HepG2 (cell line): ENCODE measurements around the gene TNRC18. TPM values are rescaled to one million over a fixed set of nuclear protein-coding genes. Genes with fewer than 3 reads are reported as not detected.

ENCODE experiments used
- BCLAF1 ChIP-seq: fragments of 450-650 bp; IDR thresholded peaks from 2 replicates; pipeline ENCODE4 v1.6.1; 2017; ENCODE audit warnings: mild to moderate bottlenecking
- FOXA3 ChIP-seq: IDR thresholded peaks from 2 replicates; pipeline ENCODE4 v1.6.1; 2016; ENCODE audit warnings: missing genetic modification reagents, missing compliant biosample characterization
- GLI4 ChIP-seq: sonication (generic); formaldehyde crosslinking; IDR thresholded peaks from 2 replicates; pipeline ENCODE4 v1.5.1; 2020; ENCODE audit warnings: missing genetic modification reagents, mild to moderate bottlenecking, moderate library complexity, borderline replicate concordance
- HNRNPK ChIP-seq: fragments of 200-400 bp; formaldehyde crosslinking; IDR thresholded peaks from 2 replicates; pipeline ENCODE4 v1.6.1; 2018; ENCODE audit warnings: low read length, low read depth, moderate library complexity, mild to moderate bottlenecking; ENCODE audit not compliant: poor library complexity, severe bottlenecking
- KLF11 ChIP-seq: IDR thresholded peaks from 2 replicates; pipeline ENCODE4 v1.6.1; 2016; ENCODE audit warnings: missing compliant biosample characterization
- MEIS2 ChIP-seq: sonication (generic); formaldehyde crosslinking; IDR thresholded peaks from 2 replicates; pipeline ENCODE4 v1.9.0; 2021; ENCODE audit warnings: mild to moderate bottlenecking, missing genetic modification reagents
- PATZ1 ChIP-seq: sonication (generic); formaldehyde crosslinking; IDR thresholded peaks from 2 replicates; pipeline ENCODE4 v1.4.0; 2020; ENCODE audit warnings: missing genetic modification reagents
- POLR2AphosphoS2 ChIP-seq: IDR thresholded peaks from 2 replicates; pipeline ENCODE4 v1.6.1; 2011; ENCODE audit warnings: low read depth, low read length, improper control_type of control experiment
- SRSF1 ChIP-seq: fragments of 200-400 bp; formaldehyde crosslinking; optimal IDR thresholded peaks from 2 replicates; pipeline ENCODE3; 2017; ENCODE audit warnings: mild to moderate bottlenecking, low read depth, low read length, moderate library complexity
- U2AF1 ChIP-seq: fragments of 200-400 bp; formaldehyde crosslinking; optimal IDR thresholded peaks from 2 replicates; pipeline ENCODE3; 2017; ENCODE audit warnings: mild to moderate bottlenecking, low read depth, low read length
- ZC3H4 ChIP-seq: sonication (generic); formaldehyde crosslinking; IDR thresholded peaks from 2 replicates; pipeline ENCODE4 v1.4.0; 2020; ENCODE audit warnings: missing genetic modification reagents, borderline replicate concordance
- ZFP37 ChIP-seq: sonication (generic); formaldehyde crosslinking; IDR thresholded peaks from 2 replicates; pipeline ENCODE4 v1.4.0; 2020; ENCODE audit warnings: missing genetic modification reagents, borderline replicate concordance
- ZNF34 ChIP-seq: sonication (generic); formaldehyde crosslinking; IDR thresholded peaks from 2 replicates; pipeline ENCODE4 v1.4.0; 2020; ENCODE audit warnings: mild to moderate bottlenecking, missing genetic modification reagents, borderline replicate concordance
- ZNF747 ChIP-seq: sonication (generic); formaldehyde crosslinking; IDR thresholded peaks from 2 replicates; pipeline ENCODE4 v1.8.1; 2023; ENCODE audit warnings: missing genetic modification reagents, mild to moderate bottlenecking, borderline replicate concordance
- polyA plus RNA-seq, 8 experiments: library from polyadenylated mRNA; depleted of rRNA in 3 of 8; stranded (reverse) in 7 of 8; unstranded in 1 of 8; fragments of >200 nt; fragmentation: Illumina TruSeq in 4 of 8; extraction: Trizol in 4 of 8; gene quantifications; 2 replicates each; pipeline versions ENCODE4 v1.2.1 to v1.2.3, GENCODE V29; 2011 to 2016; ENCODE audit warnings: low read depth in 4 of 8, missing spikeins in 1 of 8, mixed read lengths in 1 of 8; ENCODE audit not compliant: insufficient read depth in 1 of 8
- total RNA-seq, 5 experiments: library from RNA; depleted of rRNA; stranded (reverse); fragments of >200 nt; fragmentation: Illumina TruSeq; extraction: Trizol; gene quantifications; 2 replicates each; pipeline ENCODE4 v1.2.3, GENCODE V29; 2016; ENCODE audit warnings: low read depth in 1 of 5
- TF ChIP-seq, protein P1 (sequence below): sonication (generic); formaldehyde crosslinking; IDR thresholded peaks from 2 replicates; pipeline ENCODE4 v1.8.0; 2022; ENCODE audit warnings: mild to moderate bottlenecking, missing genetic modification reagents, moderate library complexity
- TF ChIP-seq, protein P2 (sequence below): sonication (generic); formaldehyde crosslinking; IDR thresholded peaks from 2 replicates; pipeline ENCODE4 v1.4.0; 2020; ENCODE audit warnings: mild to moderate bottlenecking, low read depth, missing genetic modification reagents
- TF ChIP-seq, protein P3 (sequence below): IDR thresholded peaks from 2 replicates; pipeline ENCODE4 v1.6.1; 2016
- TF ChIP-seq, protein P4 (sequence below): sonication (generic); formaldehyde crosslinking; IDR thresholded peaks from 2 replicates; pipeline ENCODE4; 2020; ENCODE audit warnings: missing genetic modification reagents, mild to moderate bottlenecking, borderline replicate concordance

TNRC18 gene
- total and polyA plus RNA-seq, 2 of the 13 experiments (the other 11 are each of a cell fraction or from before 2014, with no cell fraction given) = 11.7 to 17.4 TPM

- TF ChIP-seq, protein P1, sequence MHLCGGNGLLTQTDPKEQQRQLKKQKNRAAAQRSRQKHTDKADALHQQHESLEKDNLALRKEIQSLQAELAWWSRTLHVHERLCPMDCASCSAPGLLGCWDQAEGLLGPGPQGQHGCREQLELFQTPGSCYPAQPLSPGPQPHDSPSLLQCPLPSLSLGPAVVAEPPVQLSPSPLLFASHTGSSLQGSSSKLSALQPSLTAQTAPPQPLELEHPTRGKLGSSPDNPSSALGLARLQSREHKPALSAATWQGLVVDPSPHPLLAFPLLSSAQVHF (CRISPR knock-in tag) = no peak
- TF ChIP-seq ZNF34 = no peak
- TF ChIP-seq KLF11 (CRISPR knock-in tag) = no peak
- TF ChIP-seq, protein P2, sequence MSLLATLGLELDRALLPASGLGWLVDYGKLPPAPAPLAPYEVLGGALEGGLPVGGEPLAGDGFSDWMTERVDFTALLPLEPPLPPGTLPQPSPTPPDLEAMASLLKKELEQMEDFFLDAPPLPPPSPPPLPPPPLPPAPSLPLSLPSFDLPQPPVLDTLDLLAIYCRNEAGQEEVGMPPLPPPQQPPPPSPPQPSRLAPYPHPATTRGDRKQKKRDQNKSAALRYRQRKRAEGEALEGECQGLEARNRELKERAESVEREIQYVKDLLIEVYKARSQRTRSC (CRISPR knock-in tag) = no peak
- peak; percentile 13 for TF ChIP-seq HNRNPK
- TF ChIP-seq FOXA3 (CRISPR knock-in tag) = peak; percentile 17; the same call in 1 of the 2 replicates
- peak; percentile 22; the same call in 1 of the 2 replicates for TF ChIP-seq MEIS2 (CRISPR knock-in tag)
- TF ChIP-seq BCLAF1 = no peak
- TF ChIP-seq ZNF747 (CRISPR knock-in tag) = no peak
- TF ChIP-seq, protein P3, sequence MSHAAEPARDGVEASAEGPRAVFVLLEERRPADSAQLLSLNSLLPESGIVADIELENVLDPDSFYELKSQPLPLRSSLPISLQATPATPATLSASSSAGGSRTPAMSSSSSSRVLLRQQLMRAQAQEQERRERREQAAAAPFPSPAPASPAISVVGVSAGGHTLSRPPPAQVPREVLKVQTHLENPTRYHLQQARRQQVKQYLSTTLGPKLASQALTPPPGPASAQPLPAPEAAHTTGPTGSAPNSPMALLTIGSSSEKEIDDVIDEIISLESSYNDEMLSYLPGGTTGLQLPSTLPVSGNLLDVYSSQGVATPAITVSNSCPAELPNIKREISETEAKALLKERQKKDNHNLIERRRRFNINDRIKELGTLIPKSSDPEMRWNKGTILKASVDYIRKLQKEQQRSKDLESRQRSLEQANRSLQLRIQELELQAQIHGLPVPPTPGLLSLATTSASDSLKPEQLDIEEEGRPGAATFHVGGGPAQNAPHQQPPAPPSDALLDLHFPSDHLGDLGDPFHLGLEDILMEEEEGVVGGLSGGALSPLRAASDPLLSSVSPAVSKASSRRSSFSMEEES = peak; percentile 46; the same call in 1 of the 2 replicates
- peak; percentile 100 for TF ChIP-seq PATZ1 (CRISPR knock-in tag)
- TF ChIP-seq ZFP37 = 0 out of 2 replicates have a peak, but pooled peaks have one; percentile 12
- no peak for TF ChIP-seq U2AF1
- TF ChIP-seq, protein P4, sequence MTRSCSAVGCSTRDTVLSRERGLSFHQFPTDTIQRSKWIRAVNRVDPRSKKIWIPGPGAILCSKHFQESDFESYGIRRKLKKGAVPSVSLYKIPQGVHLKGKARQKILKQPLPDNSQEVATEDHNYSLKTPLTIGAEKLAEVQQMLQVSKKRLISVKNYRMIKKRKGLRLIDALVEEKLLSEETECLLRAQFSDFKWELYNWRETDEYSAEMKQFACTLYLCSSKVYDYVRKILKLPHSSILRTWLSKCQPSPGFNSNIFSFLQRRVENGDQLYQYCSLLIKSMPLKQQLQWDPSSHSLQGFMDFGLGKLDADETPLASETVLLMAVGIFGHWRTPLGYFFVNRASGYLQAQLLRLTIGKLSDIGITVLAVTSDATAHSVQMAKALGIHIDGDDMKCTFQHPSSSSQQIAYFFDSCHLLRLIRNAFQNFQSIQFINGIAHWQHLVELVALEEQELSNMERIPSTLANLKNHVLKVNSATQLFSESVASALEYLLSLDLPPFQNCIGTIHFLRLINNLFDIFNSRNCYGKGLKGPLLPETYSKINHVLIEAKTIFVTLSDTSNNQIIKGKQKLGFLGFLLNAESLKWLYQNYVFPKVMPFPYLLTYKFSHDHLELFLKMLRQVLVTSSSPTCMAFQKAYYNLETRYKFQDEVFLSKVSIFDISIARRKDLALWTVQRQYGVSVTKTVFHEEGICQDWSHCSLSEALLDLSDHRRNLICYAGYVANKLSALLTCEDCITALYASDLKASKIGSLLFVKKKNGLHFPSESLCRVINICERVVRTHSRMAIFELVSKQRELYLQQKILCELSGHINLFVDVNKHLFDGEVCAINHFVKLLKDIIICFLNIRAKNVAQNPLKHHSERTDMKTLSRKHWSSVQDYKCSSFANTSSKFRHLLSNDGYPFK = peak; percentile 32; the same call in 1 of the 2 replicates
- no peak for TF ChIP-seq GLI4 (CRISPR knock-in tag)
- no peak; the same call in 1 of the 2 replicates for TF ChIP-seq ZC3H4
- no peak for TF ChIP-seq POLR2AphosphoS2
- peak; percentile 100 for TF ChIP-seq SRSF1
Measured at GRCh38 chr7:5421714-5422395, 1.8 kb downstream of the TNRC18 start (continued).
